ENCODE measurements around the gene ISX. TPM values are rescaled to one million over a fixed set of nuclear protein-coding genes. Genes with fewer than 3 reads are reported as not detected.

ISX gene
- 10 to 100 TPM in 1 of 5 donors, under 1 TPM in 1, not detected in 3; 0.55 to 53.0 TPM for total RNA-seq
- not detected for polyA plus RNA-seq
- long read RNA-seq, donor 1, partial matches to known transcripts, result 0 of 3 reads
- long read RNA-seq, donor 1, other reads (novel, unspliced or antisense), result 0 of 3 reads
- long read RNA-seq, donor 2, partial matches to known transcripts, result 0 of 4 reads
- long read RNA-seq, donor 2, other reads (novel, unspliced or antisense), result 0 of 4 reads
- long read RNA-seq, donor 3, result 0 reads
- long read RNA-seq, donor 4, result 0 reads
- long read RNA-seq, donor 5, result 0 reads
- long read RNA-seq, donor 6, result 0 reads
- long read RNA-seq, donor 7, partial matches to known transcripts, result 0 of 3 reads
- long read RNA-seq, donor 7, other reads (novel, unspliced or antisense), result 0 of 3 reads
- long read RNA-seq, donor 8, result 0 reads
- long read RNA-seq, donor 9, result 0 reads
- long read RNA-seq, donor 10, partial matches to known transcripts, result 0 of 3 reads
- long read RNA-seq, donor 10, other reads (novel, unspliced or antisense), result 0 of 3 reads

- intact Hi-C loops (cut with DNase I; ENCODE audit: low total_unique reads), result no loop called here
- no peaks in the 10 kb centered on the region for H3K27me3 ChIP-seq
Measured at GRCh38 chr22:35065796-35066218, at the start of gene ISX. Gene ISX, plus strand, starts transcription at chr22:35066158. Its CDS starts 930 bp downstream, at chr22:35067088.

GRCh38 chr22:35016909-35017308 is 49.0 kb upstream of the ISX start:
- intact Hi-C loops (cut with DNase I; ENCODE audit: low total_unique reads), result no loop called here
- WGBS, 5 donors, result 73 to 88% (median 79%) methylated on average over 6 of the region's 6 CpGs

More at GRCh38 chr22:35065796-35066218, at the start of gene ISX:
- TF ChIP-seq CTCF (IDR thresholded peaks at IDR 0.05), result no peak
- no peak for TF ChIP-seq POLR2A (IDR thresholded peaks at IDR 0.05)
- TF ChIP-seq POLR2AphosphoS5 (IDR thresholded peaks at IDR 0.05), result no peak
- no peak for TF ChIP-seq EP300 (IDR thresholded peaks at IDR 0.05)
- Histone ChIP-seq H3K4me3 (no peak within 1 kb of the TSS), H3K27ac (no peak within 1 kb of the TSS), H3K4me1 (no peaks in the 10 kb centered on the region), H3K36me3 (no peaks in the 10 kb centered on the region), H3K9me3 (no peaks in the 10 kb centered on the region)
- WGBS, 5 donors, result 20 to 37% (median 28%) methylated on average over 1 of the region's 1 CpG
- peak in 1 of 2 donors; percentile 33 for DNase-seq

GRCh38 chr22:35018995-35019394 is 47.0 kb upstream of the ISX start:
- H3K4me3 ChIP-seq, result no peak overlapping the region
- intact Hi-C loops (cut with DNase I; ENCODE audit: low total_unique reads), result no loop called here
- 42 to 68% (median 59%) methylated on average over 2 of the region's 2 CpGs for WGBS, 5 donors
- peaks cover 0 to 3% (median 1%) of the 10 kb centered on the region in 4 donors for H3K4me1 ChIP-seq
- no peaks in the 10 kb centered on the region for H3K36me3 ChIP-seq
- H3K27me3 ChIP-seq, result peaks cover 0 to 38% (median 3%) of the 10 kb centered on the region in 3 donors
- DNase-seq, result no peak
- no peak overlapping the region for H3K27ac ChIP-seq
- no peaks in the 10 kb centered on the region for H3K9me3 ChIP-seq
- no peak for TF ChIP-seq CTCF (IDR thresholded peaks at IDR 0.05)
- no peak for TF ChIP-seq EP300 (IDR thresholded peaks at IDR 0.05)
- TF ChIP-seq POLR2A (IDR thresholded peaks at IDR 0.05), result no peak
- no peak for TF ChIP-seq POLR2AphosphoS5 (IDR thresholded peaks at IDR 0.05)

More at GRCh38 chr22:35016909-35017308, 49.0 kb upstream of the ISX start:
- no peak for DNase-seq
- Histone ChIP-seq H3K9me3 (no peaks in the 10 kb centered on the region), H3K27me3 (peaks cover 0 to 18% (median 3%) of the 10 kb centered on the region in 3 donors), H3K4me3 (no peak overlapping the region), H3K36me3 (no peaks in the 10 kb centered on the region), H3K4me1 (no peaks in the 10 kb centered on the region), H3K27ac (no peak overlapping the region)
- TF ChIP-seq CTCF (IDR thresholded peaks at IDR 0.05) (no peak), POLR2AphosphoS5 (IDR thresholded peaks at IDR 0.05) (no peak)

- 77 to 94% (median 93%) methylated on average over 2 of the region's 2 CpGs for WGBS, 5 donors
- intact Hi-C loops (cut with DNase I; ENCODE audit: low total_unique reads), result no loop called here
- H3K27ac ChIP-seq, result no peak overlapping the region
Measured at GRCh38 chr22:35020517-35020916, 45.4 kb upstream of the ISX start.

More at GRCh38 chr22:35020517-35020916, 45.4 kb upstream of the ISX start:
- Histone ChIP-seq H3K4me3 (no peak overlapping the region), H3K4me1 (peaks cover 0 to 6% (median 3%) of the 10 kb centered on the region in 4 donors), H3K27me3 (peaks cover 0 to 51% (median 8%) of the 10 kb centered on the region in 3 donors), H3K36me3 (no peaks in the 10 kb centered on the region), H3K9me3 (no peaks in the 10 kb centered on the region)
- DNase-seq, result no peak
- TF ChIP-seq EP300 (IDR thresholded peaks at IDR 0.05), result no peak
- no peak for TF ChIP-seq CTCF (IDR thresholded peaks at IDR 0.05)
- no peak for TF ChIP-seq POLR2AphosphoS5 (IDR thresholded peaks at IDR 0.05)
- TF ChIP-seq POLR2A (IDR thresholded peaks at IDR 0.05), result no peak

All from stomach (tissue), 19 donors.